Breast epithelium (tissue), 3 donors: ENCODE data around the gene SLC22A8.
"Not testable (repeated sequence)": the region's sequence is repeated elsewhere in the genome, so short reads cannot be mapped to it uniquely, and the experiment has no call there.

Experiments
- CTCF ChIP-seq, 3 donors: fragments of 450-650 bp; IDR thresholded peaks; one replicate each; pipeline ENCODE4 v1.5.1; 2016 to 2017; ENCODE audit warnings: antibody characterized with exemption in 3 of 3, mild to moderate bottlenecking in 3 of 3, moderate library complexity in 3 of 3
- POLR2A ChIP-seq: fragments of 450-650 bp; IDR thresholded peaks from one replicate; pipeline ENCODE4 v1.6.1; 2016; ENCODE audit warnings: antibody characterized with exemption, mild to moderate bottlenecking, moderate library complexity
- POLR2AphosphoS5 ChIP-seq, 3 donors: sonication (generic); formaldehyde crosslinking; IDR thresholded peaks; one replicate each; pipeline ENCODE4 v1.6.1; 2017; ENCODE audit warnings: antibody characterized with exemption in 3 of 3

- TF ChIP-seq CTCF (IDR thresholded peaks at IDR 0.05); POLR2A; POLR2AphosphoS5 (IDR thresholded peaks at IDR 0.05): not testable (repeated sequence)
Measured at GRCh38 chr11:63046203-63046602, 30.6 kb upstream of the SLC22A8 start.
